Amniotic epithelial cell (primary cell): ENCODE measurements around the gene PATZ1.

Source experiments
- DNase-seq: peaks from one replicate; pipeline ENCODE4 v3.0.0-alpha.2; 2010; ENCODE audit warnings: low read depth

PATZ1 gene

DNA sequence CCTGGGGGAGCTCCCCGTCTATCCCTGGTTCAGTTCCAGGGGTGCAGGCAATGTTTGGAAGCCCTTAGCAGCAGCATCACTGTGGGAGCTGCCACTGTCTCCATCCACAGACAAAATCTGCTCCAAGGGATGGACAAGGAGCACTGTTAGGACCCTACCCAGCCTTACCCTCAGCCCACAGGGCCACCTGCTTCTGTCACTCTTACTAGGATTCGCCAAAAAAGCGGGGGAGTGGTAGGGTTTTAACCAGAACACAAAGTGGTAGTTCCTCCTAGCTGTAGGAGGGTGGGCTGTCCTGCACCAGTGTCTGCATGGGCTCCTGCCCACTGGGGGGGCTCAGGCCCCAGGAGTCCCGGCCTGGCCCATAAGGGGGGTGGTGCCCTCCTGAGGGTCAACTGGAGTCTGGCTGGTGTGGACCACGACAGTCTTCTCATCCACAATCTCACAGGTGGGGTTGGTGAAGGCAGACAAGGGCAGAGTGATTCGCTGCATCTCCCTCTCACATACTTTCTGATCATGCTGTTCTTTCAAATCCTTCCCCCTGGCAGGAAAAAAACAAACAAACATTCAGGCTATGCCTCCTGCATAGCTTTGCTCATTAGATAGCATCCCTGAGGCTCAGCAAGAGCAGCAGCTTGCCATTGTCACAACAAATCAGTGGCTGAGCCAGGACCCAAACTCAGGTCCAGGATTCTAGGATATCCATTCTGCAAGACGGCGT, 63.2 kb downstream of the PATZ1 start:
- DNase-seq, result no peak

- DNase-seq, result no peak
These were observed 64.4 kb downstream of the PATZ1 start for GRCh38 chr22:31281733-31282132.

DNA sequence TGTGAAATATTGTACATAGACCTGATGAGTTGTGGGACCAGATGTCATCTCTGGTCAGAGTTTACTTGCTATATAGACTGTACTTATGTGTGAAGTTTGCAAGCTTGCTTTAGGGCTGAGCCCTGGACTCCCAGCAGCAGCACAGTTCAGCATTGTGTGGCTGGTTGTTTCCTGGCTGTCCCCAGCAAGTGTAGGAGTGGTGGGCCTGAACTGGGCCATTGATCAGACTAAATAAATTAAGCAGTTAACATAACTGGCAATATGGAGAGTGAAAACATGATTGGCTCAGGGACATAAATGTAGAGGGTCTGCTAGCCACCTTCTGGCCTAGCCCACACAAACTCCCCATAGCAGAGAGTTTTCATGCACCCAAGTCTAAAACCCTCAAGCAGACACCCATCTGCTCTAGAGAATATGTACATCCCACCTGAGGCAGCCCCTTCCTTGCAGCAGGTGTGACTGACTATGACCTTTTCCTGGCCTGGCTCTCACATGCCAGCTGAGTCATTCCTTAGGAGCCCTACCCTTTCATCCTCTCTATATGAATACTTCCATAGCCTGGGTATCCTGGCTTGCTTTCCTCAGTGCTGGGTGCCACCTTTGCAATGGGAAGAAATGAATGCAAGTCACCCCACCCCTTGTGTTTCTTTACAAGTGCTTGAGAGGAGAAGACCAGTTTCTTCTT, 66.2 kb downstream of the PATZ1 start:
- DNase-seq, result no peak

GRCh38 chr22:31279327-31279669, 66.8 kb downstream of the PATZ1 start:
- DNase-seq, result no peak

DNA sequence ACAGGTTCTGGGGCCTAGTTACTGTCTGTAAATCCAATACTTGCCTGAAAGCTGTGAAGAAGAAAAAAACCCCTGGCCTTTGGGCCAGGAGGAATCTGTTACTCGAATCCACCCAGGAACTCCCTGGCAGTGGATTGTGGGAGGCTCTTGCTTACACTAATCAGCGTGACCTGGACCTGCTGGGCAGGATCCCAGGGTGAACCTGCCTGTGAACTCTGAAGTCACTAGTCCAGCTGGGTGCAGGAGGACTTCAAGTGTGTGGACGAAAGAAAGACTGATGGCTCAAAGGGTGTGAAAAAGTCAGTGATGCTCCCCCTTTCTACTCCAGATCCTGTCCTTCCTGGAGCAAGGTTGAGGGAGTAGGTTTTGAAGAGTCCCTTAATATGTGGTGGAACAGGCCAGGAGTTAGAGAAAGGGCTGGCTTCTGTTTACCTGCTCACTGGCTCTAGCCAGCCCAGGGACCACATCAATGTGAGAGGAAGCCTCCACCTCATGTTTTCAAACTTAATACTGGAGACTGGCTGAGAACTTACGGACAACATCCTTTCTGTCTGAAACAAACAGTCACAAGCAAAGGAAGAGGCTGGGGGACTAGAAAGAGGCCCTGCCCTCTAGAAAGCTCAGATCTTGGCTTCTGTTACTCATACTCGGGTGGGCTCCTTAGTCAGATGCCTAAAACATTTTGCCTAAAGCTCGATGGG, 67.4 kb downstream of the PATZ1 start:
- DNase-seq, result no peak

- no peak for DNase-seq
These were observed 68.0 kb downstream of the PATZ1 start for GRCh38 chr22:31278151-31278621.

- no peak for DNase-seq
These were observed 68.4 kb downstream of the PATZ1 start for GRCh38 chr22:31277741-31278140.

GRCh38 chr22:31276426-31277167, 69.5 kb downstream of the PATZ1 start:
- DNase-seq, result no peak
